Keratinocyte (primary cell): ENCODE data around the gene LIMA1.

ENCODE experiments used
- EZH2 ChIP-seq: IDR thresholded peaks from one replicate; pipeline ENCODE4 v1.6.1; 2012; ENCODE audit warnings: inconsistent platforms, mild to moderate bottlenecking, low read length, moderate library complexity
- TF ChIP-seq, protein P1 (sequence below), 3 experiments: IDR thresholded peaks in 1 of 3; conservative IDR thresholded peaks in 1 of 3; optimal IDR thresholded peaks in 1 of 3; 2 replicates in 2 of 3; 3 replicates in 1 of 3; pipeline versions ENCODE3 to v1.5.1; 2011; ENCODE audit warnings: low read length in 3 of 3, mild to moderate bottlenecking in 3 of 3, moderate library complexity in 2 of 3, control low read depth in 1 of 3, inconsistent platforms in 1 of 3; ENCODE audit not compliant: insufficient read depth in 2 of 3; ENCODE audit errors: extremely low read depth in 1 of 3

DNA sequence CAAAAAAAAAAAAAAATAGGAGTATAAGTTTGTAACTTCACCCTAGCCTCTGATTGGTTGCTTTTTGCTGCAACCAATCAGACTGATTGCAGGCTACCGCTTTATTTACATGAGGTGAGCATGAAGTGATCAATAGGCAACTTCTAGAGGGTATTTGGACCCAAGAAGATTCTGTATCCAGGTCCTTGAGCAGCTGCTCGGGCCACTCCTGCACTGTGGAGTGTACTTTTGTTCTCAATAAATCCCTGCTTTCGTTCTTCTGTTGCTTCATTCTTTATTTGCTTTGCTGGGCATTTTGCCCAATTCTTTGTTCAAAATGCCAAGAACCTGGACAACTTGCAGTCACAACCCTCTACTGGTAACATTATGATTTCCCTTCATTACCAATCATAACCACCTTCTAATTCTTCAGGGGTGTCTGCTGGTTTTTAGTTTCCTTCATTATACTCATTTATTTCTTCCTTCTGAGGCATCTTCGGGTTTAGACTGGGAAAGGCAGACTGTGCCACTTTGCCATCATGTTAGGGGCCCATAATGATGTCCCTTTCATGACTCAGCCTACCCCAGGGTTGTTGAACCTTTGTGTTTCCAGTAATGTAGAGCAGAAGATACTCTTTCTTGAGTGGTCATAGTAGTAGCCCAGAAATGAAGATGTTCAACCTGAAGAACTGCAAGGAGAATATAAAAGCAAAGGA, 43.4 kb upstream of the LIMA1 start:
- TF ChIP-seq, protein P1, sequence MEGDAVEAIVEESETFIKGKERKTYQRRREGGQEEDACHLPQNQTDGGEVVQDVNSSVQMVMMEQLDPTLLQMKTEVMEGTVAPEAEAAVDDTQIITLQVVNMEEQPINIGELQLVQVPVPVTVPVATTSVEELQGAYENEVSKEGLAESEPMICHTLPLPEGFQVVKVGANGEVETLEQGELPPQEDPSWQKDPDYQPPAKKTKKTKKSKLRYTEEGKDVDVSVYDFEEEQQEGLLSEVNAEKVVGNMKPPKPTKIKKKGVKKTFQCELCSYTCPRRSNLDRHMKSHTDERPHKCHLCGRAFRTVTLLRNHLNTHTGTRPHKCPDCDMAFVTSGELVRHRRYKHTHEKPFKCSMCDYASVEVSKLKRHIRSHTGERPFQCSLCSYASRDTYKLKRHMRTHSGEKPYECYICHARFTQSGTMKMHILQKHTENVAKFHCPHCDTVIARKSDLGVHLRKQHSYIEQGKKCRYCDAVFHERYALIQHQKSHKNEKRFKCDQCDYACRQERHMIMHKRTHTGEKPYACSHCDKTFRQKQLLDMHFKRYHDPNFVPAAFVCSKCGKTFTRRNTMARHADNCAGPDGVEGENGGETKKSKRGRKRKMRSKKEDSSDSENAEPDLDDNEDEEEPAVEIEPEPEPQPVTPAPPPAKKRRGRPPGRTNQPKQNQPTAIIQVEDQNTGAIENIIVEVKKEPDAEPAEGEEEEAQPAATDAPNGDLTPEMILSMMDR (optimal IDR thresholded peaks at IDR 0.05 in 1 of 3, IDR thresholded peaks at IDR 0.05 in 1 of 3, conservative IDR thresholded peaks at IDR 0.05 in 1 of 3; ENCODE audit: extremely low read depth in 1 of 3, insufficient read depth in 2 of 3, low read length in 3 of 3): no peak
- no peak for TF ChIP-seq EZH2
